Fibroblast of lung (primary cell): ENCODE results near the gene SGPP2. TPM values are rescaled to one million over a fixed set of nuclear protein-coding genes. Genes with fewer than 3 reads are reported as not detected.
"Not testable (repeated sequence)": the region's sequence is repeated elsewhere in the genome, so short reads cannot be mapped to it uniquely, and the experiment has no call there.

Experiments used
- DNase-seq, 2 donors: peaks; one replicate each; pipeline versions ENCODE4 v3.0.0 to v3.0.0-alpha.2; 2010; ENCODE audit warnings: low read depth in 2 of 2
- H2AFZ ChIP-seq: 2 replicates; pipeline ENCODE4 v1.5.1; 2012; ENCODE audit warnings: low read length, control low read depth, inconsistent platforms
- H3K27ac ChIP-seq: 2 replicates; pipeline ENCODE4 v1.5.1; 2011; ENCODE audit warnings: low read length, control low read depth; ENCODE audit not compliant: insufficient read depth
- H3K27me3 ChIP-seq: 2 replicates; pipeline ENCODE4 v1.5.1; 2011; ENCODE audit warnings: mild to moderate bottlenecking, low read length; ENCODE audit not compliant: control insufficient read depth, insufficient read depth
- H3K36me3 ChIP-seq: 2 replicates; pipeline ENCODE4 v1.5.1; 2011; ENCODE audit warnings: low read length; ENCODE audit not compliant: control insufficient read depth, insufficient read depth
- H3K4me1 ChIP-seq: 2 replicates; pipeline ENCODE4 v1.5.1; 2011; ENCODE audit warnings: low read length; ENCODE audit not compliant: control insufficient read depth, insufficient read depth; ENCODE audit errors: extremely low read depth
- H3K4me2 ChIP-seq: 2 replicates; pipeline ENCODE4 v1.5.1; 2011; ENCODE audit warnings: low read length, control low read depth; ENCODE audit not compliant: insufficient read depth; ENCODE audit errors: extremely low read depth
- H3K4me3 ChIP-seq, 4 experiments: fragments of 200-600 bp in 1 of 4; sonication (generic) in 1 of 4; replicated peaks in 1 of 4; 2 replicates each; pipeline ENCODE4 v1.5.1; 2011 to 2016; ENCODE audit warnings: low read length in 4 of 4, low read depth in 3 of 4, mild to moderate bottlenecking in 3 of 4, control low read depth in 2 of 4, inconsistent platforms in 1 of 4, mixed read lengths in 1 of 4; ENCODE audit not compliant: insufficient read depth in 1 of 4; ENCODE audit errors: control extremely low read depth in 1 of 4
- H3K79me2 ChIP-seq: 2 replicates; pipeline ENCODE4 v1.5.1; 2012; ENCODE audit warnings: mild to moderate bottlenecking, low read length, inconsistent platforms; ENCODE audit not compliant: control insufficient read depth, insufficient read depth
- H3K9ac ChIP-seq: 2 replicates; pipeline ENCODE4 v1.5.1; 2011; ENCODE audit warnings: mild to moderate bottlenecking, low read length, control low read depth; ENCODE audit not compliant: insufficient read depth
- H3K9me3 ChIP-seq: 2 replicates; pipeline ENCODE4 v1.5.1; 2012; ENCODE audit warnings: low read depth, low read length; ENCODE audit not compliant: control insufficient read depth, insufficient read depth
- H4K20me1 ChIP-seq: 2 replicates; pipeline ENCODE4 v1.5.1; 2011; ENCODE audit warnings: low read length; ENCODE audit not compliant: control insufficient read depth, insufficient read depth; ENCODE audit errors: extremely low read depth
- EZH2 ChIP-seq: IDR thresholded peaks from 2 replicates; pipeline ENCODE4 v1.5.1; 2012; ENCODE audit warnings: low read length, control low read depth, mild to moderate bottlenecking; ENCODE audit errors: missing control alignments
- polyA plus RNA-seq, 2 donors: library from polyadenylated mRNA; depleted of rRNA in 1 of 2; stranded (reverse) in 1 of 2; unstranded in 1 of 2; fragments of >200 nt; gene quantifications; 2 replicates each; pipeline ENCODE4 v1.2.1, GENCODE V29; 2011 to 2012; ENCODE audit warnings: missing spikeins in 1 of 2
- total RNA-seq: library from RNA; depleted of rRNA; stranded (reverse); fragments of >200 nt; gene quantifications from 2 replicates; pipeline ENCODE4 v1.2.1, GENCODE V29; 2014
- TF ChIP-seq, protein P1 (sequence below), 2 donors: IDR thresholded peaks in 1 of 2; conservative IDR thresholded peaks in 1 of 2; 1 replicate in 1 of 2; 2 replicates in 1 of 2; pipeline ENCODE4 v1.5.1; 2011 to 2012; ENCODE audit warnings: low read length in 2 of 2, control low read depth in 1 of 2, inconsistent platforms in 1 of 2, low read depth in 1 of 2, mild to moderate bottlenecking in 1 of 2

SGPP2 gene
- total and polyA plus RNA-seq, 2 donors (not counting 1 experiment from before 2014, with no cell fraction given): not detected

DNA sequence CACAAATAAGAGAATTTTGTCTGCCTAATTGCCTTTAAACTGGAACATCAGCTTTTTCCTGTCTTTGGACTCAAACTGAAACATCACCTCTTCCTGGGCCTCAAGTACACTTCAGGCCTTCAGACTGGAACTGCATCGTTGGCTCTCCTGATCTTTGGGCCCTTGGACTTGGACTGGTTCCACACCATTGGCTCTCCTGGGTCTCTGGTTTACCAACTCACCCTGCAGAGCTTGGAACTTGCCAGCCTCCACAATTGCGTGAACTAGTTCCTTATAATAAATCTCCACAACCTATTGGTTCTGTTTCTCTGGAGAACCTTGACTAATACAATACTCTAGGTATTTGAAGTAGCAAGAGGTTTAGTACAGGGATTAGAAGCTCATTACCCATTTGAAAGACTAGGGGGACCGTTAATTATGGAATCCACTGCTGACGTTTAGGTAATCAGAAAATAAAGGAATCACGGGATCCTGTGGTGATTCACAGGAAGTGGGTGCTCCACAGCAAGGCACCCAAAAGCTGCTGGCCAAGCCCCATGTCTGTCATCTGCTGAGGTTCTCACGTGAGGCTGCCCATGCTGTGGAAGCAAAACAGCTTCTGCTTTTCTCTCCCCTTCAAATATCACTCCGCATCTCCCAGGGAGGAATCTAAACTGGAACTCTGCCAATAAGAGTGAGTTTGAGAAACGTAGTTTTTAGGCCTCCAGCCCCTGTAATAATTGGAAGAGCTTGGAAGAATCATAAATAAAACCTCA lies 20.0 kb upstream of the SGPP2 start:
- no peak overlapping the region for H3K9ac ChIP-seq
- H3K79me2 ChIP-seq: no peaks in the 10 kb centered on the region
- no peaks in the 10 kb centered on the region for H3K4me1 ChIP-seq
- H4K20me1 ChIP-seq: no peaks in the 10 kb centered on the region
- H3K4me3 ChIP-seq: no peak overlapping the region
- DNase-seq: no peak
- H3K27me3 ChIP-seq: no peaks in the 10 kb centered on the region
- H3K4me2 ChIP-seq: no peak overlapping the region
- TF ChIP-seq EZH2: no peak
- TF ChIP-seq, protein P1, sequence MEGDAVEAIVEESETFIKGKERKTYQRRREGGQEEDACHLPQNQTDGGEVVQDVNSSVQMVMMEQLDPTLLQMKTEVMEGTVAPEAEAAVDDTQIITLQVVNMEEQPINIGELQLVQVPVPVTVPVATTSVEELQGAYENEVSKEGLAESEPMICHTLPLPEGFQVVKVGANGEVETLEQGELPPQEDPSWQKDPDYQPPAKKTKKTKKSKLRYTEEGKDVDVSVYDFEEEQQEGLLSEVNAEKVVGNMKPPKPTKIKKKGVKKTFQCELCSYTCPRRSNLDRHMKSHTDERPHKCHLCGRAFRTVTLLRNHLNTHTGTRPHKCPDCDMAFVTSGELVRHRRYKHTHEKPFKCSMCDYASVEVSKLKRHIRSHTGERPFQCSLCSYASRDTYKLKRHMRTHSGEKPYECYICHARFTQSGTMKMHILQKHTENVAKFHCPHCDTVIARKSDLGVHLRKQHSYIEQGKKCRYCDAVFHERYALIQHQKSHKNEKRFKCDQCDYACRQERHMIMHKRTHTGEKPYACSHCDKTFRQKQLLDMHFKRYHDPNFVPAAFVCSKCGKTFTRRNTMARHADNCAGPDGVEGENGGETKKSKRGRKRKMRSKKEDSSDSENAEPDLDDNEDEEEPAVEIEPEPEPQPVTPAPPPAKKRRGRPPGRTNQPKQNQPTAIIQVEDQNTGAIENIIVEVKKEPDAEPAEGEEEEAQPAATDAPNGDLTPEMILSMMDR (conservative IDR thresholded peaks at IDR 0.05 in 1 of 2, IDR thresholded peaks at IDR 0.05 in 1 of 2; ENCODE audit: low read depth in 1 of 2, low read length in 2 of 2): no peak
- H2AFZ ChIP-seq: no peak overlapping the region
- no peaks in the 10 kb centered on the region for H3K9me3 ChIP-seq
- H3K36me3 ChIP-seq: no peaks in the 10 kb centered on the region
- no peak overlapping the region for H3K27ac ChIP-seq

DNA sequence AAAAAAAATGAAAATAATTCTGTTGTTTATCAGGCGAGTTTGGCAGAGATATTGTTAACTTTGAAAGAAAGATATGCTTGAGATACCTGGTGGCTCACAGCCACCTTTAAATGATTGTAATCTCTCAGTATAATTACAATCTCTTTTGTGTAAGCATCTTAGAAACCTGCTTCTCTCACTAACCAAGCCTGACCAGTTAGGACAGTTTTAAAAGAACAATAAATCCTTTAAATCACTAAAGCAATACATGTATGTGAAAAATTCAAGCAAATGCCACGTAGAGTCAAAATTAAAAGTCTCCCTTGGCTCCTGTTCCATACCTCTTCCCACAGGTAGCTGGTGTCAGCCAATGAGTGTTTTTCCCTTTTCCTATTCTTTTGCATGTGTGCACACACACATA lies 15.7 kb upstream of the SGPP2 start:
- Histone ChIP-seq H4K20me1 (no peaks in the 10 kb centered on the region), H3K4me2 (no peak overlapping the region), H3K4me3 (no peak overlapping the region), H3K27ac (no peak overlapping the region), H3K4me1 (no peaks in the 10 kb centered on the region), H2AFZ (no peak overlapping the region), H3K79me2 (no peaks in the 10 kb centered on the region), H3K36me3 (no peaks in the 10 kb centered on the region), H3K9me3 (no peaks in the 10 kb centered on the region), H3K27me3 (no peaks in the 10 kb centered on the region), H3K9ac (no peak overlapping the region)
- TF ChIP-seq, protein P1 (conservative IDR thresholded peaks at IDR 0.05 in 1 of 2, IDR thresholded peaks at IDR 0.05 in 1 of 2; ENCODE audit: low read depth in 1 of 2, low read length in 2 of 2): no peak
- DNase-seq: no peak

DNA sequence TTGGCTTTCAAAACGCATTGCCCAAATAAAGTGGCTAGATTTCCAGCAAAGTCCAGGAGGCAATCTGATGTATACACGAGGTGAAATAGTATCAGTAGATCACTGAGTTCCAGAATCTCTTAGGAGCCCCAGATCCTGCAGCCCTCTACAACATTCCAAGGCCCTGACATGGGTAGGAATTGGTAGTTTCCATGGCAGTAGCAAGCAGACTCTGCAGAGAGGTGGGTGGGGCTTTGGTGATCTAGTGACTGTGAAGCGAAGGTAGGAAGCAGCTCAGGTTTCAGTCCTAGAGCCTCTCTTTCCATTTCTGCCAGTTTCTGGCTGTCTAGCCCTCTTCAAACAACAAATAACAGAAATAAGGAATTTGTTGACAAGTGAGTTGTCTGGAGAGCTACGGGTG lies 13.8 kb upstream of the SGPP2 start:
- H3K9me3 ChIP-seq: no peaks in the 10 kb centered on the region
- no peak overlapping the region for H3K4me2 ChIP-seq
- TF ChIP-seq, protein P1 (conservative IDR thresholded peaks at IDR 0.05 in 1 of 2, IDR thresholded peaks at IDR 0.05 in 1 of 2; ENCODE audit: low read depth in 1 of 2, low read length in 2 of 2): no peak
- no peak for TF ChIP-seq EZH2
- no peaks in the 10 kb centered on the region for H3K36me3 ChIP-seq
- peak in 1 of 2 donors; percentile 39 for DNase-seq
- H3K4me1 ChIP-seq: no peaks in the 10 kb centered on the region
- H3K4me3 ChIP-seq: no peak overlapping the region
- no peaks in the 10 kb centered on the region for H3K79me2 ChIP-seq
- no peak overlapping the region for H3K27ac ChIP-seq
- no peak overlapping the region for H2AFZ ChIP-seq
- no peak overlapping the region for H3K9ac ChIP-seq
- H4K20me1 ChIP-seq: no peaks in the 10 kb centered on the region
- no peaks in the 10 kb centered on the region for H3K27me3 ChIP-seq

DNA sequence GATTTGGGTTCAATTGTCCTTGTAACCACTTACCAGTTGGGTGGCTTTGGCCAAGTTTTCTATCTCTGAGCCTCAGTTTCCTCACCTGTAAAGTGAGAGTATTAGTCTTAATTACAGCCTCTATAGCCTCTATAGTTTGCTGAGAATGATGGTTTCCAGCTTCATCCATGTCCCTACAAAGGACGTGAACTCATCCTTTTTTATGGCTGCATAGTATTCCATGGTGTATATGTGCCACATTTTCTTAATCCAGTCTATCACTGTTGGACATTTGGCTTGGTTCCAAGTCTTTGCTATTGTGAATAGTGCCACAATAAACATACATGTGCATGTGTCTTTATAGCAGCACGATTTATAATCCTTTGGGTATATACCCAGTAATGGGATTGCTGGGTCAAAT lies 12.0 kb upstream of the SGPP2 start:
- not testable (repeated sequence) for H3K36me3 ChIP-seq, H3K27ac ChIP-seq, H3K27me3 ChIP-seq, H3K79me2 ChIP-seq, H3K9me3 ChIP-seq, H3K4me3 ChIP-seq, DNase-seq, H3K9ac ChIP-seq, H3K4me2 ChIP-seq, H3K4me1 ChIP-seq, H4K20me1 ChIP-seq, H2AFZ ChIP-seq
